ENCODE results near the gene PRDM2.

Gene PRDM2

DNA sequence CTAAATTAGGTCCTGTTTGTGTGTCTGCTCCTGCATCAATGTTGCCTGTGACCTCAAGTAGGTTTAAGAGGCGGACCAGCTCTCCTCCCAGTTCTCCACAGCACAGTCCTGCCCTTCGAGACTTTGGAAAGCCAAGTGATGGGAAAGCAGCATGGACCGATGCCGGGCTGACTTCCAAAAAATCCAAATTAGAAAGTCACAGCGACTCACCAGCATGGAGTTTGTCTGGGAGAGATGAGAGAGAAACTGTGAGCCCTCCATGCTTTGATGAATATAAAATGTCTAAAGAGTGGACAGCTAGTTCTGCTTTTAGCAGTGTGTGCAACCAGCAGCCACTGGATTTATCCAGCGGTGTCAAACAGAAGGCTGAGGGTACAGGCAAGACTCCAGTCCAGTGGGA lies 79.9 kb downstream of the PRDM2 start:
- TF ChIP-seq, protein P1, sequence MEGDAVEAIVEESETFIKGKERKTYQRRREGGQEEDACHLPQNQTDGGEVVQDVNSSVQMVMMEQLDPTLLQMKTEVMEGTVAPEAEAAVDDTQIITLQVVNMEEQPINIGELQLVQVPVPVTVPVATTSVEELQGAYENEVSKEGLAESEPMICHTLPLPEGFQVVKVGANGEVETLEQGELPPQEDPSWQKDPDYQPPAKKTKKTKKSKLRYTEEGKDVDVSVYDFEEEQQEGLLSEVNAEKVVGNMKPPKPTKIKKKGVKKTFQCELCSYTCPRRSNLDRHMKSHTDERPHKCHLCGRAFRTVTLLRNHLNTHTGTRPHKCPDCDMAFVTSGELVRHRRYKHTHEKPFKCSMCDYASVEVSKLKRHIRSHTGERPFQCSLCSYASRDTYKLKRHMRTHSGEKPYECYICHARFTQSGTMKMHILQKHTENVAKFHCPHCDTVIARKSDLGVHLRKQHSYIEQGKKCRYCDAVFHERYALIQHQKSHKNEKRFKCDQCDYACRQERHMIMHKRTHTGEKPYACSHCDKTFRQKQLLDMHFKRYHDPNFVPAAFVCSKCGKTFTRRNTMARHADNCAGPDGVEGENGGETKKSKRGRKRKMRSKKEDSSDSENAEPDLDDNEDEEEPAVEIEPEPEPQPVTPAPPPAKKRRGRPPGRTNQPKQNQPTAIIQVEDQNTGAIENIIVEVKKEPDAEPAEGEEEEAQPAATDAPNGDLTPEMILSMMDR (IDR thresholded peaks at IDR 0.05; ENCODE audit: low read depth, low read length, missing control alignments) = no peak
- H3K4me3 ChIP-seq (replicated peaks; ENCODE audit: low read depth, low read length) = no peak overlapping the region
- DNase-seq (ENCODE audit: extremely low read depth, low read depth) = no peak

DNA sequence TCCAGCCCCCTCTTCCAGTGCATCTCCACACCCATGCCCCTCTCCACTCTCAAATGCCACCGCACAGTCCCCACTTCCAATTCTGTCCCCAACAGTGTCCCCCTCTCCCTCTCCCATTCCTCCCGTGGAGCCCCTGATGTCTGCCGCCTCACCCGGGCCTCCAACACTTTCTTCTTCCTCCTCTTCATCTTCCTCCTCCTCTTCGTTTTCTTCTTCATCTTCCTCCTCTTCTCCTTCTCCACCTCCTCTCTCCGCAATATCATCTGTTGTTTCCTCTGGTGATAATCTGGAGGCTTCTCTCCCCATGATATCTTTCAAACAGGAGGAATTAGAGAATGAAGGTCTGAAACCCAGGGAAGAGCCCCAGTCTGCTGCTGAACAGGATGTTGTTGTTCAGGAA lies 80.8 kb downstream of the PRDM2 start:
- no peak overlapping the region for H3K4me3 ChIP-seq (replicated peaks; ENCODE audit: low read depth, low read length)
- TF ChIP-seq, protein P1 (IDR thresholded peaks at IDR 0.05; ENCODE audit: low read depth, low read length, missing control alignments) = no peak
- DNase-seq (ENCODE audit: extremely low read depth, low read depth) = no peak

DNA sequence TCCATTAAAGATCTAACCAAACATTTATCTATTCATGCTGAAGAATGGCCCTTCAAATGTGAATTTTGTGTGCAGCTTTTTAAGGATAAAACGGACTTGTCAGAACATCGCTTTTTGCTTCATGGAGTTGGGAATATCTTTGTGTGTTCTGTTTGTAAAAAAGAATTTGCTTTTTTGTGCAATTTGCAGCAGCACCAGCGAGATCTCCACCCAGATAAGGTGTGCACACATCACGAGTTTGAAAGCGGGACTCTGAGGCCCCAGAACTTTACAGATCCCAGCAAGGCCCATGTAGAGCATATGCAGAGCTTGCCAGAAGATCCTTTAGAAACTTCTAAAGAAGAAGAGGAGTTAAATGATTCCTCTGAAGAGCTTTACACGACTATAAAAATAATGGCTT lies 81.2 kb downstream of the PRDM2 start:
- H3K4me3 ChIP-seq (replicated peaks; ENCODE audit: low read depth, low read length) = no peak overlapping the region
- no peak for DNase-seq (ENCODE audit: extremely low read depth, low read depth)
- TF ChIP-seq, protein P1 (IDR thresholded peaks at IDR 0.05; ENCODE audit: low read depth, low read length, missing control alignments) = no peak

DNA sequence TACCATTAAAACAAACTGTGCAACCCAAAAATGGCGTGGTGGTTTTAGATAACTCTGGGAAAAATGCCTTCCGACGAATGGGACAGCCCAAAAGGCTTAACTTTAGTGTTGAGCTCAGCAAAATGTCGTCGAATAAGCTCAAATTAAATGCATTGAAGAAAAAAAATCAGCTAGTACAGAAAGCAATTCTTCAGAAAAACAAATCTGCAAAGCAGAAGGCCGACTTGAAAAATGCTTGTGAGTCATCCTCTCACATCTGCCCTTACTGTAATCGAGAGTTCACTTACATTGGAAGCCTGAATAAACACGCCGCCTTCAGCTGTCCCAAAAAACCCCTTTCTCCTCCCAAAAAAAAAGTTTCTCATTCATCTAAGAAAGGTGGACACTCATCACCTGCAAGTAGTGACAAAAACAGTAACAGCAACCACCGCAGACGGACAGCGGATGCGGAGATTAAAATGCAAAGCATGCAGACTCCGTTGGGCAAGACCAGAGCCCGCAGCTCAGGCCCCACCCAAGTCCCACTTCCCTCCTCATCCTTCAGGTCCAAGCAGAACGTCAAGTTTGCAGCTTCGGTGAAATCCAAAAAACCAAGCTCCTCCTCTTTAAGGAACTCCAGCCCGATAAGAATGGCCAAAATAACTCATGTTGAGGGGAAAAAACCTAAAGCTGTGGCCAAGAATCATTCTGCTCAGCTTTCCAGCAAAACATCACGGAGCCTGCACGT lies 82.1 kb downstream of the PRDM2 start:
- DNase-seq (ENCODE audit: extremely low read depth, low read depth) = peak; percentile 71
- TF ChIP-seq, protein P1 (IDR thresholded peaks at IDR 0.05; ENCODE audit: low read depth, low read length, missing control alignments) = no peak
- peak overlapping the region; percentile 27 for H3K4me3 ChIP-seq (replicated peaks; ENCODE audit: low read depth, low read length)

DNA sequence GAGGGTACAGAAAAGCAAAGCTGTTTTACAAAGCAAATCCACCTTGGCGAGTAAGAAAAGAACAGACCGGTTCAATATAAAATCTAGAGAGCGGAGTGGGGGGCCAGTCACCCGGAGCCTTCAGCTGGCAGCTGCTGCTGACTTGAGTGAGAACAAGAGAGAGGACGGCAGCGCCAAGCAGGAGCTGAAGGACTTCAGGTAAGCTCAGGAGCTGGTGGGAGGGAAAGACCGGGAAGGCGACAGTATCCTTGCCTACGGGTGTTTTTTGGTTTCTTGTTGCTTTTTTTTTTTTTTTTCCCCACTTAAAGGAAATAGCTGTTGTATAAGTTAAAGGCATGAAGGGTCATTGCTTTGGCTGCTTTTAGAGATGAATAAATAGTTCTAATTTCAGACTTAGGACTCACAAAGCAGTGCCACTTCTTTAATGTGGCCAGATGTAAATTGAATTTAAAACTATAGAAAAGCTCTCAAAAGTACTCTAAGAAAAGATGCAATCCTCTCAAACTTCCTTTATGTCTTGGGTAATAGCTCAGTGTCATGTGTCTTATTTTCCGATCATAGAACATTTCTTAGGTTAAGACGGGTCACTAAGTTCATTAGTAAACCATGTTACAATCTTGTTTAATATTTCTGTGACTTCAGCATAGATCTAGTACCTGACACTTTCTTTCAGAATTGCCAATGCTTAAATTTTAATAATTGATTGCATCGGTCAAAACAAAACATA lies 82.8 kb downstream of the PRDM2 start:
- H3K4me3 ChIP-seq (replicated peaks; ENCODE audit: low read depth, low read length) = peak overlapping the region; percentile 27
- TF ChIP-seq, protein P1 (IDR thresholded peaks at IDR 0.05; ENCODE audit: low read depth, low read length, missing control alignments) = no peak
- no peak for DNase-seq (ENCODE audit: extremely low read depth, low read depth)

DNA sequence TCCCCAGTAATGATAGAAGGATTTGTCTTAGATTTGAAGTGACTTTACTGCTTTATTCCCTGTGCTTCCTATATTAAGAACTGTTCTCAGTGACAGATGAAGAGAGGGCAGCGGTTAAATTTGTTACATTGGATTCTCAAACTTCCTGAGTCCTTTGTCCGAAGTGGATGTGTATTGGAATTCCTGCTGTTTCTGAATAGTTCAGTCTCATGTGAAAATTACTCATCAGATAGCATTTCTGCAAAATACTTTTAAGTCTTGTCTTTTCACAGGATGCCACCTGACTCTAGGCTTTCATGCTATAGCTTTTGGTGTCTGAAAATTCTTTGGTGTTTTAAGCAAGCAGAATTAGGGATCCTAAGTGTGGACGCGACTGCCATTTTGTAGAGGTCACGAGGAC lies 83.6 kb downstream of the PRDM2 start:
- TF ChIP-seq, protein P1 (IDR thresholded peaks at IDR 0.05; ENCODE audit: low read depth, low read length, missing control alignments) = no peak
- DNase-seq (ENCODE audit: extremely low read depth, low read depth) = no peak
- H3K4me3 ChIP-seq (replicated peaks; ENCODE audit: low read depth, low read length) = no peak overlapping the region

All from HFF-Myc (cell line).